OCI-LY7 (cell line): ENCODE results near the gene HPN. TPM values are rescaled to one million over a fixed set of nuclear protein-coding genes. Genes with fewer than 3 reads are reported as not detected.

Source experiments
- BruUV-seq: library from RNA; stranded (reverse); fragments of 400-500 nt; replicated peaks from 2 replicates; lab custom pipeline; 2021; lab: Mats Ljungman, UMichigan
- CTCF ChIA-PET: fragments of 300-600 bp; sonication (Branson Sonifier 250); formaldehyde crosslinking; loops from one replicate; lab custom pipeline; 2022; ENCODE audit warnings: antibody characterized with exemption; ENCODE audit not compliant: unreplicated experiment; lab: Charles Lee
- POLR2A ChIA-PET: fragments of 300-600 bp; sonication (Branson Sonifier 250); formaldehyde crosslinking; loops from one replicate; lab custom pipeline; 2022; ENCODE audit warnings: antibody characterized with exemption; lab: Charles Lee
- DNase-seq: peaks from one replicate; pipeline ENCODE4 v3.0.0-alpha.2; 2015; ENCODE audit warnings: low spot score
- H2AFZ ChIP-seq: fragments of 200-600 bp; sonication (generic), shearing (Covaris generic); 2 replicates; pipeline ENCODE4 v1.6.1; 2014; ENCODE audit warnings: mild to moderate bottlenecking, antibody characterized with exemption, low read length, moderate library complexity
- H3K27ac ChIP-seq: fragments of 200-600 bp; sonication (generic); 2 replicates; pipeline ENCODE4 v1.5.1; 2014; ENCODE audit warnings: mixed run types, low read depth, mild to moderate bottlenecking, moderate library complexity, low read length, inconsistent platforms; ENCODE audit not compliant: poor library complexity, severe bottlenecking
- H3K36me3 ChIP-seq: fragments of 200-600 bp; sonication (generic); 2 replicates; pipeline ENCODE4 v1.6.1; 2014; ENCODE audit warnings: mild to moderate bottlenecking, antibody characterized with exemption, low read length, moderate library complexity, mixed read lengths; ENCODE audit not compliant: insufficient read depth
- H3K4me1 ChIP-seq: fragments of 200-600 bp; sonication (generic); 2 replicates; pipeline ENCODE4 v1.5.1; 2014; ENCODE audit warnings: mild to moderate bottlenecking, low read length; ENCODE audit not compliant: insufficient read depth, poor library complexity, severe bottlenecking
- H3K4me2 ChIP-seq: fragments of 200-600 bp; sonication (generic); 2 replicates; pipeline ENCODE4 v1.6.1; 2014; ENCODE audit warnings: mild to moderate bottlenecking, low read length
- H3K4me3 ChIP-seq: fragments of 200-600 bp; sonication (generic); 2 replicates; pipeline ENCODE4 v1.5.1; 2014; ENCODE audit warnings: mild to moderate bottlenecking, low read depth, low read length; ENCODE audit not compliant: poor library complexity, severe bottlenecking
- H3K79me2 ChIP-seq: fragments of 200-600 bp; sonication (generic); 2 replicates; pipeline ENCODE4 v1.6.1; 2016; ENCODE audit warnings: low read depth, mild to moderate bottlenecking, low read length, moderate library complexity, mixed read lengths; ENCODE audit not compliant: insufficient read depth
- H3K9me2 ChIP-seq: fragments of 200-600 bp; sonication (generic); 2 replicates; pipeline ENCODE4 v1.6.1; 2016; ENCODE audit warnings: mild to moderate bottlenecking, low read length, mixed read lengths; ENCODE audit not compliant: insufficient read depth
- H3K9me3 ChIP-seq: fragments of 200-600 bp; sonication (generic); 2 replicates; pipeline ENCODE4 v1.6.1; 2014; ENCODE audit warnings: mild to moderate bottlenecking, mixed run types, low read length, mixed read lengths
- H4K20me1 ChIP-seq: fragments of 200-600 bp; sonication (generic); 2 replicates; pipeline ENCODE4 v1.6.1; 2014; ENCODE audit warnings: mild to moderate bottlenecking, antibody characterized with exemption, low read length, moderate library complexity, mixed read lengths; ENCODE audit not compliant: insufficient read depth
- EZH2phosphoT487 ChIP-seq: fragments of 200-600 bp; sonication (generic); IDR thresholded peaks from 2 replicates; pipeline ENCODE4 v1.6.1; 2018; ENCODE audit warnings: low read depth, borderline replicate concordance, mild to moderate bottlenecking, mixed run types, antibody characterized with exemption, low read length, moderate library complexity, mixed read lengths
- intact Hi-C: fragments of 100-400 bp; cut with micrococcal nuclease; formaldehyde crosslinking; loops from one replicate; pipeline ENCODE4 v1.10.0; 2022; ENCODE audit not compliant: unreplicated experiment
- total RNA-seq, 2 experiments: library from RNA; depleted of rRNA in 1 of 2; stranded (reverse); fragments of >200 nt in 1 of 2; shearing (Covaris generic) in 1 of 2; gene quantifications; 2 replicates each; pipeline ENCODE4 v1.2.3, GENCODE V29; 2014 to 2022
- TF ChIP-seq, protein P1 (sequence below): fragments of 200-600 bp; sonication (generic); conservative IDR thresholded peaks from 2 replicates; pipeline ENCODE4 v1.5.1; 2014; ENCODE audit warnings: mild to moderate bottlenecking, antibody characterized with exemption, low read length, moderate library complexity, mixed read lengths

HPN gene
- total RNA-seq, 2 experiments from 2014 or later, result 0.17 to 0.19 TPM

- ChIA-PET CTCF (no interaction called here), POLR2A (interaction anchor here (0.6 to 2.4 kb wide), 9 partner anchors 11 to 66 kb away, joined by 3 to 33 read pairs (median 5); no protein-coding TSS in a partner anchor)
- no peak for DNase-seq
- Histone ChIP-seq H3K36me3 (no peaks in the 10 kb centered on the region; the same call in 1 of the 2 replicates), H3K27ac (no peak overlapping the region), H3K79me2 (no peaks in the 10 kb centered on the region), H3K9me3 (peaks cover 12% of the 10 kb centered on the region; the same call in 1 of the 2 replicates), H3K4me3 (no peak overlapping the region), H3K4me1 (peaks cover 40% of the 10 kb centered on the region), H4K20me1 (no peaks in the 10 kb centered on the region), H2AFZ (no peak overlapping the region), H3K4me2 (no peak overlapping the region), H3K9me2 (no peaks in the 10 kb centered on the region)
- intact Hi-C loops, result no loop called here
- TF ChIP-seq EZH2phosphoT487, result no peak
- TF ChIP-seq, protein P1, sequence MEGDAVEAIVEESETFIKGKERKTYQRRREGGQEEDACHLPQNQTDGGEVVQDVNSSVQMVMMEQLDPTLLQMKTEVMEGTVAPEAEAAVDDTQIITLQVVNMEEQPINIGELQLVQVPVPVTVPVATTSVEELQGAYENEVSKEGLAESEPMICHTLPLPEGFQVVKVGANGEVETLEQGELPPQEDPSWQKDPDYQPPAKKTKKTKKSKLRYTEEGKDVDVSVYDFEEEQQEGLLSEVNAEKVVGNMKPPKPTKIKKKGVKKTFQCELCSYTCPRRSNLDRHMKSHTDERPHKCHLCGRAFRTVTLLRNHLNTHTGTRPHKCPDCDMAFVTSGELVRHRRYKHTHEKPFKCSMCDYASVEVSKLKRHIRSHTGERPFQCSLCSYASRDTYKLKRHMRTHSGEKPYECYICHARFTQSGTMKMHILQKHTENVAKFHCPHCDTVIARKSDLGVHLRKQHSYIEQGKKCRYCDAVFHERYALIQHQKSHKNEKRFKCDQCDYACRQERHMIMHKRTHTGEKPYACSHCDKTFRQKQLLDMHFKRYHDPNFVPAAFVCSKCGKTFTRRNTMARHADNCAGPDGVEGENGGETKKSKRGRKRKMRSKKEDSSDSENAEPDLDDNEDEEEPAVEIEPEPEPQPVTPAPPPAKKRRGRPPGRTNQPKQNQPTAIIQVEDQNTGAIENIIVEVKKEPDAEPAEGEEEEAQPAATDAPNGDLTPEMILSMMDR, result no peak
- BruUV-seq, result no TSS peak
Measured at GRCh38 chr19:35070471-35070870, 28.9 kb downstream of the HPN start.

- Histone ChIP-seq H3K4me3 (no peak overlapping the region), H2AFZ (no peak overlapping the region), H3K9me3 (peaks cover 12% of the 10 kb centered on the region; the same call in 1 of the 2 replicates), H3K9me2 (no peaks in the 10 kb centered on the region), H3K4me2 (no peak overlapping the region), H3K27ac (no peak overlapping the region), H3K79me2 (no peaks in the 10 kb centered on the region), H3K36me3 (no peaks in the 10 kb centered on the region; the same call in 1 of the 2 replicates), H3K4me1 (peaks cover 22% of the 10 kb centered on the region), H4K20me1 (no peaks in the 10 kb centered on the region)
- ChIA-PET POLR2A (interaction anchor here (0.7 kb wide), 1 partner anchor 11 kb away, joined by 3 read pairs; no protein-coding TSS in a partner anchor), CTCF (no interaction called here)
- no peak for DNase-seq
- intact Hi-C loops, result no loop called here
- no TSS peak for BruUV-seq
- no peak for TF ChIP-seq EZH2phosphoT487
Measured at GRCh38 chr19:35073516-35073915, 32.0 kb downstream of the HPN start.

DNA sequence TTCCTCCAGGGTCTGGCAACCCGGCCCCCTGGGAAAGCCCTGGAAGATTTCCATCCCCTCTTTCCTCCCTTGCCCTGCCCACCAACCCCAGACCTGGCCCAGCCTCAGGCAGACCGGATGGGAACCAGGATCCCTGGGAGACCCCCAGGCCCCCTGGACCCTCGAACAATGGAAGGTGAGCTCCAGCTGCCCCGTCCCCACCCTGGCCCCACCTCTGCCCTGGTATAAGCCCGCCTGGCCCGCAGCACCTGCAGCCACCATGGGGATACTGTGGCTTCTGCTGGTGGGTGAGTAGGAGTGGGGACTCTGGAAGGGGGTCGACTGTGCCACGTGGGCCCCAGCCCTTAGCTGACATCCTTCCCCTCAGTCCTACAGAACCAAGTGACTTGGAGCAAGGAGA is 32.4 kb downstream of the HPN start:
- Histone ChIP-seq H4K20me1 (no peaks in the 10 kb centered on the region), H3K4me2 (no peak overlapping the region), H3K27ac (no peak overlapping the region), H3K36me3 (no peaks in the 10 kb centered on the region; the same call in 1 of the 2 replicates), H2AFZ (no peak overlapping the region), H3K79me2 (no peaks in the 10 kb centered on the region), H3K9me3 (peaks cover 12% of the 10 kb centered on the region; the same call in 1 of the 2 replicates), H3K4me1 (peaks cover 17% of the 10 kb centered on the region), H3K4me3 (no peak overlapping the region), H3K9me2 (no peaks in the 10 kb centered on the region)
- DNase-seq, result no peak
- ChIA-PET POLR2A (interaction anchor here (0.7 to 1.0 kb wide), 2 partner anchors 11 to 13 kb away, joined by 3 read pairs; no protein-coding TSS in a partner anchor), CTCF (no interaction called here)
- TF ChIP-seq, protein P1, result no peak
- TF ChIP-seq EZH2phosphoT487, result no peak
- BruUV-seq, result no TSS peak
- intact Hi-C loops, result no loop called here
